Measurements from ENCODE around the gene INPP5K.

Gene INPP5K

GRCh38 chr17:1484060-1484535 is 32.3 kb downstream of the INPP5K start:
- no peak for TF ChIP-seq RARB (CRISPR knock-in tag; IDR thresholded peaks at IDR 0.05)
- TF ChIP-seq ZNF70 (CRISPR knock-in tag; IDR thresholded peaks at IDR 0.05): no peak
- TF ChIP-seq TCF4 (CRISPR knock-in tag; IDR thresholded peaks at IDR 0.05; ENCODE audit: borderline replicate concordance): no peak
- no peak for TF ChIP-seq ZNF8 (CRISPR knock-in tag; IDR thresholded peaks at IDR 0.05)
- no peak for TF ChIP-seq ZNF565 (CRISPR knock-in tag; conservative IDR thresholded peaks at IDR 0.05; ENCODE audit: low read depth)
- no peak for TF ChIP-seq GLIS3 (CRISPR knock-in tag; IDR thresholded peaks at IDR 0.05)
- no peak for TF ChIP-seq TSHZ2 (CRISPR knock-in tag; IDR thresholded peaks at IDR 0.05)
- no peak for TF ChIP-seq PATZ1 (CRISPR knock-in tag; IDR thresholded peaks at IDR 0.05; ENCODE audit: borderline replicate concordance)
- no peak for TF ChIP-seq ZFP3 (CRISPR knock-in tag; IDR thresholded peaks at IDR 0.05)
- ATAC-seq: no peak

- no peak for ATAC-seq
- TF ChIP-seq SNAI2 (CRISPR knock-in tag; IDR thresholded peaks at IDR 0.05) (no peak), PPARA (CRISPR knock-in tag; IDR thresholded peaks at IDR 0.05; ENCODE audit: borderline replicate concordance) (no peak), TOX (CRISPR knock-in tag; IDR thresholded peaks at IDR 0.05; ENCODE audit: borderline replicate concordance) (no peak), TSHZ2 (CRISPR knock-in tag; IDR thresholded peaks at IDR 0.05) (no peak), OSR1 (CRISPR knock-in tag; IDR thresholded peaks at IDR 0.05) (no peak), ZFP30 (CRISPR knock-in tag; IDR thresholded peaks at IDR 0.05) (no peak), BACH2 (CRISPR knock-in tag; IDR thresholded peaks at IDR 0.05; ENCODE audit: borderline replicate concordance) (no peak), POU6F1 (CRISPR knock-in tag; IDR thresholded peaks at IDR 0.05; ENCODE audit: borderline replicate concordance, low read depth) (no peak), CSDC2 (CRISPR knock-in tag; IDR thresholded peaks at IDR 0.05) (no peak), ZFP3 (CRISPR knock-in tag; IDR thresholded peaks at IDR 0.05) (no peak), ESRRG (CRISPR knock-in tag; IDR thresholded peaks at IDR 0.05) (no peak), TCF4 (CRISPR knock-in tag; IDR thresholded peaks at IDR 0.05; ENCODE audit: borderline replicate concordance) (no peak)
Measured at GRCh38 chr17:1482680-1483079, 33.7 kb downstream of the INPP5K start.

GRCh38 chr17:1481736-1482135 is 34.7 kb downstream of the INPP5K start:
- no peak for ATAC-seq
- TF ChIP-seq ISL1 (CRISPR knock-in tag; IDR thresholded peaks at IDR 0.05) (no peak), ZC3H10 (CRISPR knock-in tag; IDR thresholded peaks at IDR 0.05) (no peak)
